Measurements from ENCODE around the gene KAZN.
A peak's percentile ranks its signal among the peaks of the same experiment; 100 is the strongest.
"Not testable (repeated sequence)": the region's sequence is repeated elsewhere in the genome, so short reads cannot be mapped to it uniquely, and the experiment has no call there.

Gene KAZN

DNA sequence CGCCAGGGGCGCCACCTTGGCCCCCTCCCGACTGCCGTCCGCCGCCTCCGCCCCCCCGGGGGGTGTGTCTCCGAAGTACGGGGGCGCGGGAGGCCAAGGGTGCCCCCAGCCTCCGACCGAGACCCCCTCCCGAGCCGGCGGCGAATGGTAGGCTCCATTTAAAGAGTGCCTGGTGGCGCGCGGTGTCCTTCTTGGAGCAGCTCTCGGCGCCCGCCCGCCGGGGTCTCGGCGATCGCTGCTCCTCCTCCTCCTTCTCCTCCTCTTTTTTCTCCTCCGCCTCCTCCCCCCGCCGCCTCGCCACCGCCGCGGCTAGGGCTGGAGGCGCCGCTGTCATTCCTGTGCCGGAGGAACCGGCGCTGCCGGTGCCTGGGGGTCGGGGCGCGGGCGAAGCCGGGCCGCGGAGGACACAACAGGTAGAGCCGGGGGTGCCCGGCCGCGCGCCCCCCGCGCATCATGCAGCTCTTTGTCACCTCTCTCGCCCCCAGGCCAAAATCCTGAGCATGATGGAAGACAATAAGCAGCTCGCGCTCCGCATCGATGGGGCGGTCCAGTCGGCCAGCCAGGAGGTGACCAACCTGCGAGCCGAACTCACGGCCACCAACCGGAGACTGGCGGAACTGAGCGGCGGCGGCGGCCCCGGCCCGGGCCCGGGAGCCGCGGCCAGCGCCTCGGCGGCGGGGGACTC, at the start of gene KAZN:
KAZN (plus strand) TSS at position 188 of the 685 bp plus-strand sequence.
- DNase-seq, result peak; percentile 80

DNA sequence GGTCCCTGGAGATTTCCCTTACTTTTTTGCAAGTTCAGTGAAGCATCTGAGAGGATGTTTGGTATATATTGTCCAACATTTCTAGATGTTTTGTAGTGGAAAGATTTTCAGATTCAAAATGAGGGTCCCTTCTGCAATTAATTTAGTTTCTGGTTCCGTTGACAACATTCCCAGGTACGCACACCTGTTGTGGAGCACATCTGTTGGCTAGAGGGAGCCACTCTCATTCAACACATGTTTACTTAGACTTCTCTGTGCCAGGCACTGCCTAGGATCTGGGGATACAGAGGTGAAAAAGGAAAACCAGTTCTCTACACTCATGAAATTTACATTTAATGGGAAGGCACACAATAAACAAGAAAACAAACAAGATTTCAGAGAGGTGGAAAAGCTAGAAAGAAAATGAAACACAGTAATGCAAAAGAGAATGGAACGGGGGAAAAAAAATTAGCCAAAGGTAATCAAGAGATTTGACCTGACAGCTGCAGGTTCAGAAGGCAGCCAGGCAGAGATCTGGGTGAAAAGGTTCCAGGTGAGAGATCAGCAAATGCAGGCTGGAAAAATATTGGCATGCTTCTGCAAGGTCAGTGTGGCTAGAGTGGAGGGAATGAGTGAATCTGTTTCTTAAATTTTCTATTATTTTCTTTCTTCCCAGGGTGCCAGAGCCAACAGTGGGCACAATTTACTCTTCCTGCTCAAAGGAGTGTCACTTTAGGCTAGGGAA, 48.4 kb upstream of the KAZN start:
- peak; percentile 29 for DNase-seq

GRCh38 chr1:14551386-14551785, 47.1 kb upstream of the KAZN start:
- DNase-seq, result no peak

- no peak for DNase-seq
Measured at GRCh38 chr1:14552246-14552965, 46.1 kb upstream of the KAZN start.

DNA sequence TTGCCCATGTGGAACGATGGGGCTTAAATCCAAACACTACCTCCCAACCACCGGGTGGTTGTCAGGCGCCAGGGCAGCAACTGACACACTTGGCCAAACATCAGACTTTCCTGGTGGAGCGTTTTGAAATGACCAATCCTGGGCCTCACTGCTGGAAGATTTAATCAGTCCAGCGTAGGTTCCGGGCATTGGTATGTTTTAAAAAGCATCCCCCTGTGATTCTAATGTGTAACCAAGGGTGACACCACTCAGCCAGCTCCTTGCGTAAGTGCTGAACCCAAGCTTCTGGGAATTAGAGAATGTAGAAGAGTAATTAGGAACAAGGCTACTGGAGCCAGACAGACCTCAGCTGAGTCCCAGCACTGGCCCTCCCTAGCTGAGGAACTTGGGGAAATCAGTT, 44.8 kb upstream of the KAZN start:
- no peak for DNase-seq

GRCh38 chr1:14555091-14555490, 43.4 kb upstream of the KAZN start:
- DNase-seq, result no peak

GRCh38 chr1:14561014-14561693, 37.3 kb upstream of the KAZN start:
- no peak for DNase-seq

- no peak for DNase-seq
Measured at GRCh38 chr1:14565090-14565489, 33.4 kb upstream of the KAZN start.

DNA sequence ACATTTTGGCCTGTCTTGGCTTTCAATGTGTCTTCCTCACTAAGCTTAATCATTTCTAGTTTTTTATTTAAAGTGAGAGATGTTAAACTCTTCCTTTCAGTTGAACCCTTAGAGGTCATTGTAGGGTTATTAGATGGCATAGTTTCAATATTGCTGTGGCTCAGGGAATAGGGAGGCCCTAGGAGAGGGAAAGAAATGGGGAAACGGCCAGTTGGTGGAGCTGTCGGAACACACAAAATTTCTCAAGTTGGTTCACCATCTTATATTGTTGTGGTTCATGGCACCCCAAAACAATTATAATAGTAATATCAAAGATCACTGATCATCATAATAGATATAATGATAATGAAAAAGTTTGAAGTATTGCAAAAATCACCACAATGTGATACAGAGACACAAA, 31.4 kb upstream of the KAZN start:
- DNase-seq, result no peak

GRCh38 chr1:14567903-14568302, 30.6 kb upstream of the KAZN start:
- no peak for DNase-seq

GRCh38 chr1:14568716-14569355, 29.6 kb upstream of the KAZN start:
- DNase-seq, result no peak

GRCh38 chr1:14570514-14570913, 28.0 kb upstream of the KAZN start:
- DNase-seq, result no peak

GRCh38 chr1:14571810-14572767, 26.4 kb upstream of the KAZN start:
- DNase-seq, result no peak

- DNase-seq, result no peak
Measured at GRCh38 chr1:14572861-14573260, 25.6 kb upstream of the KAZN start.

- DNase-seq, result no peak
Measured at GRCh38 chr1:14576155-14576554, 22.3 kb upstream of the KAZN start.

- no peak for DNase-seq
Measured at GRCh38 chr1:14577261-14577660, 21.2 kb upstream of the KAZN start.

GRCh38 chr1:14578156-14578555, 20.3 kb upstream of the KAZN start:
- DNase-seq, result no peak

DNA sequence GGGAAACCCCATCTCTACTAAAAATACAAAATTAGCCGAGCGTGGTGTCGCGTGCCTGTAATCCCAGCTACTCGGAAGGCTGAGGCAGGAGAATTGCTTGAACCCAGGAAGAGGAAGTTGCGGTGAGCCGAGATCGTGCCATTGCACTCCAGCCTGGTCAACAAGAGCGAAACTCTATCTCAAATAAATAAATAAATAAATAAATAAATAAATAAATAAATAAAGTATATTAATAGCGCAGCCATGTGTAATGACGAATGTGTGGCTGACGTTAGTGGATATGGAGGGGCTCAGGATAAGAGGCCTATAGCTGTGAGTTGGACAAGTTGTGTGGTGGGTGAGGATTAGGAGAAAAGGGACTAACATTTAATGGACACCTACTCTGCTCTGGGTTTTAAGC, 18.2 kb upstream of the KAZN start:
- not testable (repeated sequence) for DNase-seq

DNA sequence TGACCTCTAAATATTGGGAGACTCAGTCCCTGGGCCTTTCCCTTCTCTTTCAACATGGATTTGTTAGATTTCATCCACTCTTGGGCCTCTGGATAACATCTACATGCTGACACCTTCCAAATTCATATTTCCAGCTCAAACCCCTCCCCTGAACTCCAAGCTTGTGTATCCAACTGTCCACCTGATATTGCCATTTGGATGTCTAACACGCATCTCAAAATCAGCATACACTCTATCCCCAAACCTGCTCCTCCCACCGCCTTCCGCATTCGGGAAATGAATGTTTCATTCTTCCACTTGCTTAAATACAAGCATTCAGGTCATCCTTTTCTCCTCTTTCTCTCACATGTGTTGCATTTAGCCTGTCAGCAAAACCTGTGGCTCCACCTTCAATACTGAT, 17.5 kb upstream of the KAZN start:
- DNase-seq, result no peak

- DNase-seq, result no peak
Measured at GRCh38 chr1:14583788-14584187, 14.7 kb upstream of the KAZN start.

DNA sequence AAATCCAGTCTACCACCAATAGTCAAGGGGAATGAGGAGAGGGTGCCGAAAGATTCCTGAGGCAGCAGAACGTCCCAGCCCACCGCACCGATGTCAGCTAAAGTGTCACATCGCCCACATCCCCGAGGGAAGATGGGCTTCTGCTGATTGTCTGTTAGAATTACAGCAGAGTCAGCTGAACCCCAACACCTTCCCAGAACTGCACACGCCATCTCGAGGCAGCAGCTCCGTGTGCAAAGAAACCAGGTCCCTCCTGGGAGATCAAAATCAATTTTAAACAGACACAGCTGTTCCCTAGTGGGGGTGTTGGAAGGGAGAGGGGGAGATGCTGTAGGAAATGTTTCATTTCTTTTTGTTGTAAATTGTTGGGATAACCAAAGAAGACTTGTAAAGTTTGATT, 12.8 kb upstream of the KAZN start:
- DNase-seq, result no peak

Measured in NCI-H510A (cell line).